Tibial artery (tissue), 4 donors: ENCODE data around the gene HOMER1.

ENCODE experiments used
- DNase-seq, 2 donors: peaks; one replicate each; pipeline ENCODE4 v3.0.0-alpha.2; 2019
- H3K27ac ChIP-seq, 2 donors: fragments of 200-600 bp; sonication (generic) in 1 of 2; 1 replicate in 1 of 2; 2 replicates in 1 of 2; pipeline ENCODE4 v1.5.1; 2018 to 2019; ENCODE audit warnings: mild to moderate bottlenecking in 1 of 2
- H3K27me3 ChIP-seq, 2 donors: fragments of 200-600 bp; sonication (generic) in 1 of 2; one replicate each; pipeline versions ENCODE4 v1.5.1 to v1.6.0; 2016 to 2019
- H3K36me3 ChIP-seq, 3 donors: fragments of 200-600 bp; sonication (generic) in 2 of 3; one replicate each; pipeline ENCODE4 v1.5.1; 2016 to 2019; ENCODE audit warnings: mild to moderate bottlenecking in 2 of 3
- H3K4me1 ChIP-seq, 4 donors: fragments of 200-600 bp; sonication (generic) in 2 of 4; 1 replicate in 3 of 4; 2 replicates in 1 of 4; pipeline ENCODE4 v1.5.1; 2016 to 2019
- H3K4me3 ChIP-seq, 2 donors: fragments of 200-600 bp; sonication (generic) in 1 of 2; 1 replicate in 1 of 2; 2 replicates in 1 of 2; pipeline ENCODE4 v1.5.1; 2018 to 2019; ENCODE audit warnings: mild to moderate bottlenecking in 2 of 2
- H3K9me3 ChIP-seq, 3 donors: fragments of 200-600 bp; sonication (generic) in 1 of 3; one replicate each; pipeline ENCODE4 v1.5.1; 2016 to 2019
- intact Hi-C: fragments of 100-400 bp; cut with DNase I; formaldehyde crosslinking; loops from one replicate; pipeline ENCODE4 v1.15.0; 2023; ENCODE audit warnings: low total_unique reads
- TF ChIP-seq, protein P1 (sequence below), 2 experiments: fragments of 200-600 bp in 1 of 2; fragments of 450-650 bp in 1 of 2; IDR thresholded peaks; one replicate each; pipeline ENCODE4 v1.5.1; 2017 to 2019; ENCODE audit warnings: antibody characterized with exemption in 2 of 2, mild to moderate bottlenecking in 1 of 2, moderate library complexity in 1 of 2

Gene HOMER1

DNA sequence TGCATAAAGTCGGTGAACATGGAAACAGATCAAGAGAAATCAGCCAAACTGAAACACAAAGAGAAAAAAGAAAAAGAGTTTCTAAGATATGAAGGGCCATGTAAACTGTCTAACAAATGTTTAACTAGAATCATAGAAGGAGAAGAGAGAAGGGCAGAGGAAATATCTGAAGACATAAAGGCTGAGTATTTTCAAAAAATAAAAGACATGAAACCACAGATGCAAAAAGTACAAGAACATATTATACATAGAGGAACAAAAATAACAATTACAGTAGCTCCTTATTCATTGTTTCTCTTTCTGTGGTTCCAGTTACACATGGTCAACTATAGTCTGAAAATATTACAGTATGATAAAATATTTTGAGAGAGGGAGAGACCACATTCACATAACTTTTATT lies 106.3 kb downstream of the HOMER1 start:
- Histone ChIP-seq H3K9me3 (peaks cover 0 to 13% (median 4%) of the 10 kb centered on the region in 3 donors), H3K36me3 (peaks cover 0 to 11% (median 8%) of the 10 kb centered on the region in 3 donors), H3K27ac (no peak overlapping the region), H3K4me3 (no peak overlapping the region), H3K4me1 (no peaks in the 10 kb centered on the region), H3K27me3 (no peaks in the 10 kb centered on the region)
- intact Hi-C loops = no loop called here
- DNase-seq = no peak
- TF ChIP-seq, protein P1, sequence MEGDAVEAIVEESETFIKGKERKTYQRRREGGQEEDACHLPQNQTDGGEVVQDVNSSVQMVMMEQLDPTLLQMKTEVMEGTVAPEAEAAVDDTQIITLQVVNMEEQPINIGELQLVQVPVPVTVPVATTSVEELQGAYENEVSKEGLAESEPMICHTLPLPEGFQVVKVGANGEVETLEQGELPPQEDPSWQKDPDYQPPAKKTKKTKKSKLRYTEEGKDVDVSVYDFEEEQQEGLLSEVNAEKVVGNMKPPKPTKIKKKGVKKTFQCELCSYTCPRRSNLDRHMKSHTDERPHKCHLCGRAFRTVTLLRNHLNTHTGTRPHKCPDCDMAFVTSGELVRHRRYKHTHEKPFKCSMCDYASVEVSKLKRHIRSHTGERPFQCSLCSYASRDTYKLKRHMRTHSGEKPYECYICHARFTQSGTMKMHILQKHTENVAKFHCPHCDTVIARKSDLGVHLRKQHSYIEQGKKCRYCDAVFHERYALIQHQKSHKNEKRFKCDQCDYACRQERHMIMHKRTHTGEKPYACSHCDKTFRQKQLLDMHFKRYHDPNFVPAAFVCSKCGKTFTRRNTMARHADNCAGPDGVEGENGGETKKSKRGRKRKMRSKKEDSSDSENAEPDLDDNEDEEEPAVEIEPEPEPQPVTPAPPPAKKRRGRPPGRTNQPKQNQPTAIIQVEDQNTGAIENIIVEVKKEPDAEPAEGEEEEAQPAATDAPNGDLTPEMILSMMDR (IDR thresholded peaks at IDR 0.05) = no peak

DNA sequence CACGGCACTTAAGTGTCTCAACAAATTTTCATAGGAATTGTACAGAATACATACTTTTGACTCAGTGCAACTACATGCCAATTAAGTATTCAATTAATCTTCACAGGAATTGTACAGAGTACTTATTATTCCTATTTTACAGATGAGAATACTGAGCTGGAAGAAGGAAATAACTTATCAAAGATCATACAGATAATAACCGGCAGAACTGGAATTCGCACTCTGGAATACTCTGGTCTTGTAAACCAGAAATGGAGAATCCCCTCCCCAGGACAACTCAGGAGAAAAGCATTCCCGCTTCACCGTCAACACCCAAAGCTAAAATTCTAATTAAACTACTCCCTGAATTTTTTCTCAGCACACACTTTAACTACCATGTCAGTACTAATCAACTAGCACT lies 112.7 kb downstream of the HOMER1 start:
- TF ChIP-seq, protein P1 (IDR thresholded peaks at IDR 0.05) = no peak
- DNase-seq = no peak
- Histone ChIP-seq H3K4me1 (no peaks in the 10 kb centered on the region), H3K27me3 (no peaks in the 10 kb centered on the region), H3K27ac (no peak overlapping the region), H3K9me3 (no peaks in the 10 kb centered on the region), H3K36me3 (no peaks in the 10 kb centered on the region), H3K4me3 (no peak overlapping the region)
- intact Hi-C loops = no loop called here

DNA sequence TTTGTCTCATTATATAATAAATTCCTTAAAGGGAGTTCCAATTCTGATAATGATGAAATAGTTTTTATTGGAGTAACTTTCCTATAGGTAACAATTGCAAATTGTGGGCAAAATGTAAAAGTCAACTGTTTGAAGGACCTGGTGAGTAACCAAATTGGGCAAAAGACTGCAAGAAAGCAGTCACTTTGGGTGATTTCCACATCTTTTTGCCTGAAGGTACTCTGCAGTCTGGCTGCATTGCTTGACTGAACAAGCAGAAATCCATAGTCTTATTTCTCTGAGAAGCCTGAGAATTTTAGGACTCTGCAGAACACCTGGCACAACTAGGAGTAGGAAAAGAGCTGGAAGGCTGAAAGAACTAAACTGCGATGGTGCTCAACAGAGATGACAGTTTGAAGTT lies 114.9 kb downstream of the HOMER1 start:
- intact Hi-C loops = no loop called here
- TF ChIP-seq, protein P1 (IDR thresholded peaks at IDR 0.05) = no peak
- no peaks in the 10 kb centered on the region for H3K27me3 ChIP-seq
- DNase-seq = no peak
- no peaks in the 10 kb centered on the region for H3K36me3 ChIP-seq
- no peaks in the 10 kb centered on the region for H3K4me1 ChIP-seq
- no peaks in the 10 kb centered on the region for H3K9me3 ChIP-seq
- H3K4me3 ChIP-seq = no peak overlapping the region
- H3K27ac ChIP-seq = no peak overlapping the region

DNA sequence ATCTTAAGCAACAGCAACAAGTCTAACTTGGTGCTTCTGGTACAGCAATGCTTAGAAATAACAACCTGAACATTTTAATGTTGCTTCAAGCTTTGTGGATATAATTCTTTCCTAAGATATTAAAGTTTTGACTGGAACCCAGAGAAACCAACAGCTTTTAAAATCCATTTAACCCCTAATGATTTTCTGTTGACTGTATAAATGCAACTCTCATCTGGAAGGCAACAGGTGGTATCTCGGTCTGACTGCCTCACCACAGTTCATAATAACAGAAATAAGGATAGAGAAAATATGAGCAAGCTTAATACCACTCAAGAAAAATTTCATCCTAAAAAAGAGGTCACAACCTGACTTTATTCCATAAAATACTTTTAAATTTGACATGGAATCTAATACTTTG lies 116.9 kb downstream of the HOMER1 start:
- TF ChIP-seq, protein P1 (IDR thresholded peaks at IDR 0.05) = no peak
- DNase-seq = no peak
- intact Hi-C loops = no loop called here
- Histone ChIP-seq H3K4me3 (no peak overlapping the region), H3K36me3 (no peaks in the 10 kb centered on the region), H3K9me3 (no peaks in the 10 kb centered on the region), H3K27me3 (no peaks in the 10 kb centered on the region), H3K27ac (no peak overlapping the region), H3K4me1 (no peaks in the 10 kb centered on the region)

DNA sequence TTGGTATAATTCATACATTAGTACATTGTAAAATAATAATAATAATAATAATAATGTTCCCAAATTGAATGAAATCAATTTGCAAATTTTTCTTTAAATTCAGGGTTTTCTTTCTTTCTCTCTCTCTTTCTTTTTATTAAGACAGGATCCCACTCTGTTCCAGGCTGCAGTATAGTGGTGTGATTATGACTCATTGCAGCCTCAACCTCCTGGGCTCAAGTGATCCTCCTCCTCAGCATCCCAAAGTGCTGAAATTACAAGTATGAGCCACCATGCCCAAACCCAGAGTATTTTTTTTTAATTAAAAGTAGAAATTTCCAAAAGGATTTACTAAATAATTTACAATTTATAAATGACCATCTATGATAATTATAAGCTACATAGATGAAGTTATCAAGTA lies 117.7 kb downstream of the HOMER1 start:
- Histone ChIP-seq H3K9me3 (no peaks in the 10 kb centered on the region), H3K27me3 (no peaks in the 10 kb centered on the region), H3K27ac (no peak overlapping the region), H3K36me3 (no peaks in the 10 kb centered on the region), H3K4me3 (no peak overlapping the region), H3K4me1 (no peaks in the 10 kb centered on the region)
- DNase-seq = no peak
- intact Hi-C loops = no loop called here
- TF ChIP-seq, protein P1 (IDR thresholded peaks at IDR 0.05) = no peak

DNA sequence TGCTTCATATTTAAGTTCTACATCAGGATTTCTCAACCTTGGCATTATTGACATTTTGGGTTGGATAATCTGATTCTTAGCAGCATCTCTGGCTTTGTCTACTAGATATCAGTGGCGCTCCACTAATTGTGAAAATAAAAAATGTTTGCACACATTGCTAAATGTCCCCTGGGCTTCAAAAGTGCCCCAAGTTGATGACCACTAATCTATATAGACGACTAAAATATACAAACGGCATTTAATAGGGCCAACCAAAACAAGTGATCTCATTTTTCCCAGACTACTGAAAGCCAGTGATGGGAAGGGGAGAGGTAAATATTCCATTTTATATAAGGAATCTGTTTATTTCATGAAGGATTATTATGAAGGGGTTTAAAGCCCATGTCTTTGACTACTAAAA lies 118.6 kb downstream of the HOMER1 start:
- Histone ChIP-seq H3K4me1 (no peaks in the 10 kb centered on the region), H3K27ac (no peak overlapping the region), H3K36me3 (no peaks in the 10 kb centered on the region), H3K9me3 (no peaks in the 10 kb centered on the region), H3K4me3 (no peak overlapping the region), H3K27me3 (no peaks in the 10 kb centered on the region)
- intact Hi-C loops = no loop called here
- no peak for DNase-seq
- TF ChIP-seq, protein P1 (IDR thresholded peaks at IDR 0.05) = no peak
